Spinal cord (tissue), 10 donors: ENCODE data around the gene PDCD1. TPM values are rescaled to one million over a fixed set of nuclear protein-coding genes. Genes with fewer than 3 reads are reported as not detected.
A peak's percentile ranks its signal among the peaks of the same experiment; 100 is the strongest.

Experiments used
- DNase-seq, 6 donors: peaks; one replicate each; pipeline versions ENCODE4 v3.0.0 to v3.0.0-alpha.2; 2013 to 2015; ENCODE audit warnings: low spot score in 6 of 6, low read depth in 4 of 6
- H3K27ac ChIP-seq: one replicate; pipeline ENCODE4 v1.5.1; 2013; ENCODE audit warnings: low read depth, low read length, control low read depth
- H3K27me3 ChIP-seq: one replicate; pipeline ENCODE4 v1.6.1; 2013; ENCODE audit warnings: low read length; ENCODE audit not compliant: control insufficient read depth, insufficient read depth
- H3K36me3 ChIP-seq: one replicate; pipeline ENCODE4 v1.6.1; 2013; ENCODE audit warnings: low read length; ENCODE audit not compliant: control insufficient read depth, insufficient read depth
- H3K4me1 ChIP-seq: one replicate; pipeline ENCODE4 v1.6.1; 2013; ENCODE audit warnings: low read length; ENCODE audit not compliant: control insufficient read depth, insufficient read depth
- H3K4me3 ChIP-seq: one replicate; pipeline ENCODE4 v1.5.1; 2013; ENCODE audit warnings: low read depth, low read length, control low read depth
- H3K9me3 ChIP-seq: one replicate; pipeline ENCODE4 v1.6.1; 2013; ENCODE audit warnings: low read length; ENCODE audit not compliant: control insufficient read depth, insufficient read depth
- WGBS: methylation state at CpG from one replicate; pipeline ENCODE4 v1.1.5; 2013; ENCODE audit warnings: missing lambda C conversion rate; ENCODE audit not compliant: insufficient coverage; 5-methylcytosine and 5-hydroxymethylcytosine counted together
- polyA plus RNA-seq, 2 donors: library from polyadenylated mRNA; unstranded; fragments of 120-200 nt; gene quantifications; one replicate each; pipeline ENCODE4 v1.2.1, GENCODE V29; 2013; ENCODE audit not compliant: insufficient read length in 2 of 2
- total RNA-seq, 2 donors: library from RNA; depleted of rRNA in 1 of 2; stranded (reverse); fragments of 120-200 nt in 1 of 2; fragments of >200 nt in 1 of 2; gene quantifications; one replicate each; pipeline versions ENCODE4 v1.2.3 to v1.2.4, GENCODE V29; 2013 to 2014
- donor health status: healthy.

Gene PDCD1
- total and polyA plus RNA-seq, 4 donors = 0.06 to 0.20 TPM; not detected in 2

GRCh38 chr2:241871538-241872312 lies 13.0 kb upstream of the PDCD1 start:
- WGBS = 89% methylated on average over 34 of the region's 38 CpGs
- Histone ChIP-seq H3K4me1 (peaks cover 53% of the 10 kb centered on the region), H3K4me3 (no peak overlapping the region), H3K27ac (no peak overlapping the region), H3K9me3 (peaks cover 2% of the 10 kb centered on the region), H3K36me3 (peaks cover 31% of the 10 kb centered on the region), H3K27me3 (no peaks in the 10 kb centered on the region)
- DNase-seq = no peak

GRCh38 chr2:241870611-241871537 lies 12.2 kb upstream of the PDCD1 start:
- DNase-seq = peak in 1 of 6 donors; percentile 55
- H3K9me3 ChIP-seq = peaks cover 2% of the 10 kb centered on the region
- H3K27ac ChIP-seq = no peak overlapping the region
- peaks cover 31% of the 10 kb centered on the region for H3K36me3 ChIP-seq
- H3K27me3 ChIP-seq = no peaks in the 10 kb centered on the region
- peaks cover 62% of the 10 kb centered on the region for H3K4me1 ChIP-seq
- no peak overlapping the region for H3K4me3 ChIP-seq
- WGBS = 54% methylated on average over 25 of the region's 28 CpGs

GRCh38 chr2:241870081-241870541 lies 11.4 kb upstream of the PDCD1 start:
- Histone ChIP-seq H3K9me3 (peaks cover 2% of the 10 kb centered on the region), H3K27me3 (no peaks in the 10 kb centered on the region), H3K36me3 (peaks cover 31% of the 10 kb centered on the region), H3K4me1 (peaks cover 64% of the 10 kb centered on the region), H3K4me3 (no peak overlapping the region), H3K27ac (peak overlapping the region; percentile 25)
- WGBS = 57% methylated on average over 28 of the region's 28 CpGs
- peak in 2 of 6 donors; percentile 43 to 59 for DNase-seq

GRCh38 chr2:241869087-241869961 lies 10.6 kb upstream of the PDCD1 start, which contains the start of gene RTP5:
Gene RTP5, plus strand, starts transcription at chr2:241869729. Its CDS starts 28 bp downstream, at chr2:241869757.
- Histone ChIP-seq H3K4me1 (peaks cover 64% of the 10 kb centered on the region), H3K27me3 (no peaks in the 10 kb centered on the region), H3K4me3 (no peak within 1 kb of the TSS), H3K9me3 (no peaks in the 10 kb centered on the region), H3K36me3 (peaks cover 29% of the 10 kb centered on the region), H3K27ac (peak within 1 kb of the TSS; percentile 25)
- 33% methylated on average over 22 of the region's 33 CpGs for WGBS
- peak in 2 of 6 donors; percentile 78 to 95 for DNase-seq

- H3K27ac ChIP-seq = no peak overlapping the region
These were observed 10.0 kb upstream of the PDCD1 start for GRCh38 chr2:241868661-241869081.

GRCh38 chr2:241867776-241868420 lies 9.2 kb upstream of the PDCD1 start:
- peak in 1 of 6 donors; percentile 68 for DNase-seq
- Histone ChIP-seq H3K27me3 (peaks cover 2% of the 10 kb centered on the region), H3K4me3 (no peak overlapping the region), H3K27ac (no peak overlapping the region), H3K9me3 (no peaks in the 10 kb centered on the region), H3K36me3 (peaks cover 27% of the 10 kb centered on the region), H3K4me1 (peaks cover 73% of the 10 kb centered on the region)
- 54% methylated on average over 19 of the region's 19 CpGs for WGBS

More at GRCh38 chr2:241868661-241869081, 10.0 kb upstream of the PDCD1 start:
- no peak for DNase-seq
- Histone ChIP-seq H3K27me3 (no peaks in the 10 kb centered on the region), H3K36me3 (peaks cover 29% of the 10 kb centered on the region), H3K9me3 (no peaks in the 10 kb centered on the region), H3K4me1 (peaks cover 65% of the 10 kb centered on the region), H3K4me3 (no peak overlapping the region)
- 41% methylated on average over 13 of the region's 15 CpGs for WGBS

- Histone ChIP-seq H3K27ac (peak overlapping the region; percentile 57), H3K9me3 (no peaks in the 10 kb centered on the region), H3K4me1 (peaks cover 77% of the 10 kb centered on the region), H3K36me3 (peaks cover 18% of the 10 kb centered on the region), H3K27me3 (peaks cover 2% of the 10 kb centered on the region), H3K4me3 (no peak overlapping the region)
- whole genome bisulfite sequencing = 63% methylated on average over 33 of the region's 33 CpGs
- no peak for DNase-seq
These were observed 8.3 kb upstream of the PDCD1 start for GRCh38 chr2:241866790-241867645.
